PFSK-1 (cell line): ENCODE measurements around the gene TSC2.
A peak's percentile ranks its signal among the peaks of the same experiment; 100 is the strongest.

ENCODE experiments used
- FOXP2 ChIP-seq: optimal IDR thresholded peaks from 2 replicates; pipeline ENCODE3; 2011; ENCODE audit warnings: borderline replicate concordance, control low read depth, inconsistent platforms; ENCODE audit not compliant: insufficient read depth; ENCODE audit errors: extremely low read length, extremely low read depth
- POLR2AphosphoS5 ChIP-seq: IDR thresholded peaks from 2 replicates; pipeline ENCODE4 v1.6.1; 2012; ENCODE audit warnings: low read depth, mild to moderate bottlenecking, control low read depth, low read length, moderate library complexity
- SIN3A ChIP-seq: IDR thresholded peaks from 2 replicates; pipeline ENCODE4 v1.6.1; 2012; ENCODE audit warnings: mild to moderate bottlenecking, low read length, moderate library complexity, borderline replicate concordance; ENCODE audit not compliant: insufficient read depth
- TAF1 ChIP-seq: IDR thresholded peaks from 2 replicates; pipeline ENCODE4 v1.6.1; 2012; ENCODE audit warnings: low read length, control low read depth, borderline replicate concordance; ENCODE audit not compliant: insufficient read depth
- TF ChIP-seq, protein P1 (sequence below), 2 experiments: IDR thresholded peaks; 2 replicates each; pipeline versions ENCODE4 v1.6.1 to v1.8.0; 2011 to 2012; ENCODE audit warnings: low read depth in 2 of 2, low read length in 2 of 2, control low read depth in 1 of 2, inconsistent platforms in 1 of 2, mild to moderate bottlenecking in 1 of 2, moderate library complexity in 1 of 2; ENCODE audit not compliant: insufficient read depth in 1 of 2

The TSC2 gene

DNA sequence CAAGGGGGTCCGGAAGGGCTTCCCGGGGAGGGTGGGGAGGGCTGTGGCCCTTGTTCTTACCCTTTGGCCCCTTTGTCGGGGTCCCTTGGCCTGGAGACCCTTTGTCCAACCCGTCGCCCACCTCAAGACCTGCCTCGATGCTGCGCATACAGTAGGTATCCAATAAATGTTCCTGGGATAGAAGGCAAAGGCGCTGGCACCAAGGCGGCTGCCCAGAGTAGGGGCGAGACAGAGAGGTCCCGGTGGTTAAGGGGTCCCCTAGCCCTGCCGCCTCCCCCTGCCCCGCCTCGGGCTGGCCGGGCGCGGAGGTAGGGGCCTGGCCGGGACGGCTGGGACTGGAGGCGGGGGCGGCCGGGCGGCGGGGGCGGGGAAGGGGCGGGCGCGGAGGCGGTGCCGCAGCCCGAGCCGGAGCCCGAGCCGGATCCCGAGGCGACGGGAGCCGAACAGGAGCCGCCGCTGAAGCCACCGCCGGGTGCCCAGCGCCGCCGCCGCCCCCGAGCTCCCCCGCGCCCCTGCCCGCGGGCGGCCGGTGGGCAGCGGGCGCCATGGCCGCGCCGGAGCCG is 21.2 kb upstream of the TSC2 start, which contains the start of gene NHERF2:
Gene NHERF2, plus strand, starts transcription at position 442 of the 563 bp plus-strand sequence. Its CDS starts 104 bp downstream, at position 546.
- TF ChIP-seq, protein P1, sequence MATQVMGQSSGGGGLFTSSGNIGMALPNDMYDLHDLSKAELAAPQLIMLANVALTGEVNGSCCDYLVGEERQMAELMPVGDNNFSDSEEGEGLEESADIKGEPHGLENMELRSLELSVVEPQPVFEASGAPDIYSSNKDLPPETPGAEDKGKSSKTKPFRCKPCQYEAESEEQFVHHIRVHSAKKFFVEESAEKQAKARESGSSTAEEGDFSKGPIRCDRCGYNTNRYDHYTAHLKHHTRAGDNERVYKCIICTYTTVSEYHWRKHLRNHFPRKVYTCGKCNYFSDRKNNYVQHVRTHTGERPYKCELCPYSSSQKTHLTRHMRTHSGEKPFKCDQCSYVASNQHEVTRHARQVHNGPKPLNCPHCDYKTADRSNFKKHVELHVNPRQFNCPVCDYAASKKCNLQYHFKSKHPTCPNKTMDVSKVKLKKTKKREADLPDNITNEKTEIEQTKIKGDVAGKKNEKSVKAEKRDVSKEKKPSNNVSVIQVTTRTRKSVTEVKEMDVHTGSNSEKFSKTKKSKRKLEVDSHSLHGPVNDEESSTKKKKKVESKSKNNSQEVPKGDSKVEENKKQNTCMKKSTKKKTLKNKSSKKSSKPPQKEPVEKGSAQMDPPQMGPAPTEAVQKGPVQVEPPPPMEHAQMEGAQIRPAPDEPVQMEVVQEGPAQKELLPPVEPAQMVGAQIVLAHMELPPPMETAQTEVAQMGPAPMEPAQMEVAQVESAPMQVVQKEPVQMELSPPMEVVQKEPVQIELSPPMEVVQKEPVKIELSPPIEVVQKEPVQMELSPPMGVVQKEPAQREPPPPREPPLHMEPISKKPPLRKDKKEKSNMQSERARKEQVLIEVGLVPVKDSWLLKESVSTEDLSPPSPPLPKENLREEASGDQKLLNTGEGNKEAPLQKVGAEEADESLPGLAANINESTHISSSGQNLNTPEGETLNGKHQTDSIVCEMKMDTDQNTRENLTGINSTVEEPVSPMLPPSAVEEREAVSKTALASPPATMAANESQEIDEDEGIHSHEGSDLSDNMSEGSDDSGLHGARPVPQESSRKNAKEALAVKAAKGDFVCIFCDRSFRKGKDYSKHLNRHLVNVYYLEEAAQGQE (IDR thresholded peaks at IDR 0.05; ENCODE audit: insufficient read depth in 1 of 2, low read depth in 2 of 2, low read length in 2 of 2): no peak
- TF ChIP-seq FOXP2: no peak

DNA sequence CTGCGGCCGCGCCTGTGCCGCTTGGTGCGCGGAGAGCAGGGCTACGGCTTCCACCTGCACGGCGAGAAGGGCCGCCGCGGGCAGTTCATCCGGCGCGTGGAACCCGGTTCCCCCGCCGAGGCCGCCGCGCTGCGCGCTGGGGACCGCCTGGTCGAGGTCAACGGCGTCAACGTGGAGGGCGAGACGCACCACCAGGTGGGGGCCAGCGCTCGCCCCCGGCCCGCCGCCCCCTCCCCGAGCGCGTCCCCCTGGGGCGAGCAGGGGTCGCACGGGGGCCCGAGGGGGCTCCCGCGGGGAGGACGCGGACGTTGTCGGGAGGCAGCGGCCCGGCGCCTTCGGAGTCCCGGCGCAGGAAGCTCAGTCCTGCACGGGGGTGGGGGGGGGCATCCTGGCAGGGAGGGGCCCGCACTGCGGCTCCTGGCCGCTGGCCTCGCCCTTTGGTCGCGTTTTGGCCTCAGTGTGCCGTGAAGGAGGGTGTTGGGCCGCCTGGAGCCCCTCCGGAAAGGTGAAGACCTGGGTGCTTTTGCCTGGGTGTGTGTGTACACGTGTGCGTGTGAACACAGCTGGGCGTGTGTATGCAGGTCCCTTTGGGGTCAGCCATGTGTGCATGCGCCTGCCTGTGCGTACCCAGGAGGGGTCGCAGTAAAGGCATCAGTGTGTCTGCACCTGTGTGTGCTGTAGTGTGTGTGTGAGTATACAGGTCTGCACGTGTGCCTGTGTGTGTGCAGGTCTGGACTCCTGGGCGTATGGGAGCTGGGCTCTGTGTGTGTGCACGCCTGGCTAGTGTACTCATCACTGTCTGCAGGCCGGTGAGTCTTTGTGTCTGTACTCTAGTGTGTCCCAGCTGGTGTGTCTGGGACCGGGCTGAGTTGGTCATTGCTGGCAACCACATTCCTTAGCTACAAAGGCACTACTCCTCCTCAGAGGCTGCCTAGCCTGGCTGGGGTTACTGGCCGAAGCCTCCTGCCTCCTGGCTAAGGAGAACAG is 20.5 kb upstream of the TSC2 start:
- TF ChIP-seq TAF1: no peak
- no peak for TF ChIP-seq FOXP2
- TF ChIP-seq SIN3A: no peak
- TF ChIP-seq, protein P1 (IDR thresholded peaks at IDR 0.05; ENCODE audit: insufficient read depth in 1 of 2, low read depth in 2 of 2, low read length in 2 of 2): 0 out of 4 replicates have a peak, but pooled peaks of 1 of the 2 experiments have one; percentile 32
- TF ChIP-seq POLR2AphosphoS5: no peak

DNA sequence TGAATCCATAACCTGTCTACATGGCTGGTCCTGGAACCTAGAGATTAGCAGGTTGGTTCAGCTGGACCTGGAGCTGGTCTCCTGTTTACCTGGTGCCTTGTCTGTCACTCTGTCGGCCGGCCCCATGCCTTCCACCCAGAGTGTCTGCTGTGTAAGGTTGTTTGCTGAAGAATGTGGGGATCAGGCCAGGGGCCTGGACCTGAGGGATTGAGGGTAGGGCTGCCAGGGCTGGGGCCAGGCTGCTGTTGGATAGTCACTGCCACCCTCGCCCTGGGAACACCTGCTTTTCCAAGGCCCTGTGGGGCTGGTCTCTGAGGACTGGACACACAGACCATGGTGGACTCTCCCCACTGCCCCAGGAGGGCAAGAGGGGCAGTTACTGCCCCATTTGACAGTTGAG is 19.6 kb upstream of the TSC2 start:
- TF ChIP-seq TAF1 (no peak), FOXP2 (no peak), POLR2AphosphoS5 (no peak), SIN3A (no peak)
- TF ChIP-seq, protein P1 (IDR thresholded peaks at IDR 0.05; ENCODE audit: insufficient read depth in 1 of 2, low read depth in 2 of 2, low read length in 2 of 2): no peak

DNA sequence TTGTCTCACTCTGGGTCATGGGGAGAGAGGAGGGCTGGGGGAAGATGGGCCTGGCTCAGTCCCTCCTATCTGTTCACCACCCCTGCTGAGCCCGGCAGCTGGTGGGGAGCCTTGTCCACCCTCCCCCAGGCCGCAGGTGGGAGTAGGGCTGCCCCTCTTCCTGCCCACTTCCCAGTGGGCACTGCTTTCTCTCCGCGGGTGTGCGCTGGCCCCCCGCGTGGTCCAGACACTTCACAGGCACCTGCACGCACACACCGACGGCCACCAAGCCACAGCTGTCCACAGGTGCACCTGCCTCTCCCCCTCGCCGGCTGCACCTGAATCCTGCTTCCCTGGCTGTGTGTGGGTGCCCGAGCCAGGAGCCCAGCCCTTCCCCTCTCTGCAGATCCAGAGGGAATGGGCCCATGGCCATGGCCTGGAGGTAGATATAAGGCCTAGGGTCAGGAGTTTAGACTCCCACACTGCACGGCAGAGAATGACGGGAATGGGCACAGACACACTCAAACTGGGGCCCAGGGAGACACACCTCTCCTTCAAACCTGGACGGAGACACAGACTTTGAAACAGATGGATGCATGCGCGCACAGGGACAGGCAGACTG is 19.1 kb upstream of the TSC2 start:
- TF ChIP-seq FOXP2 (no peak), POLR2AphosphoS5 (no peak)

DNA sequence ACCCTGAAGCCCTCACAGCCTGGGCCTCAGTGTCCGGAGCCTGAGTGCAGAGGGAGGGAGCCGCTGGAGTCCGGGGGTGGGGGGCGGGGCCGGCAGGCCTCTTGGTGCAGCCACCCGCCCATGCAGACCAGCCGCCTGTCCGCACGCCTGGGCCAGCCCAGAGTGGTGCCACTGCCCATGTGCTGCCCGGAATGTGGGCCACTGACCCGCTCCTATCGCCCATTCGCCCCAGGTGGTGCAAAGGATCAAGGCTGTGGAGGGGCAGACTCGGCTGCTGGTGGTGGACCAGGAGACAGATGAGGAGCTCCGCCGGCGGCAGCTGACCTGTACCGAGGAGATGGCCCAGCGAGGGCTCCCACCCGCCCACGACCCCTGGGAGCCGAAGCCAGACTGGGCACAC is 18.4 kb upstream of the TSC2 start:
- TF ChIP-seq, protein P1 (IDR thresholded peaks at IDR 0.05; ENCODE audit: insufficient read depth in 1 of 2, low read depth in 2 of 2, low read length in 2 of 2): no peak
- TF ChIP-seq FOXP2: no peak
- TF ChIP-seq POLR2AphosphoS5: no peak
- TF ChIP-seq SIN3A: no peak
- TF ChIP-seq TAF1: no peak
